Loucy (cell line): ENCODE measurements around the gene RNASEH2A.

ENCODE experiments used
- H2AFZ ChIP-seq: fragments of 200-600 bp; sonication (generic); 2 replicates; pipeline ENCODE4 v1.6.0; 2016; ENCODE audit warnings: antibody characterized with exemption, mild to moderate bottlenecking, low read length, moderate library complexity
- H3F3A ChIP-seq: fragments of 200-600 bp; 2 replicates; pipeline ENCODE4 v1.6.0; 2016; ENCODE audit warnings: antibody characterized with exemption, low read depth, mild to moderate bottlenecking
- H3K27me3 ChIP-seq: fragments of 200-600 bp; sonication (generic); 2 replicates; pipeline ENCODE4 v1.6.1; 2014; ENCODE audit warnings: low read length, mild to moderate bottlenecking; ENCODE audit not compliant: insufficient read depth, poor library complexity, severe bottlenecking
- H3K36me3 ChIP-seq: fragments of 200-600 bp; sonication (generic); 2 replicates; pipeline ENCODE4 v1.6.1; 2016; ENCODE audit warnings: low read length; ENCODE audit not compliant: insufficient read depth
- H3K4me1 ChIP-seq: fragments of 200-600 bp; sonication (generic); 2 replicates; pipeline ENCODE4 v1.5.1; 2014; ENCODE audit warnings: low read length, mild to moderate bottlenecking; ENCODE audit not compliant: insufficient read depth, poor library complexity, severe bottlenecking
- H3K4me2 ChIP-seq: fragments of 200-600 bp; sonication (generic); 2 replicates; pipeline ENCODE4 v1.6.0; 2014; ENCODE audit warnings: antibody characterized with exemption, low read length, low read depth, mild to moderate bottlenecking; ENCODE audit not compliant: poor library complexity, severe bottlenecking
- H3K4me3 ChIP-seq: fragments of 200-600 bp; sonication (generic); 2 replicates; pipeline ENCODE4 v1.5.1; 2014; ENCODE audit warnings: low read length, mild to moderate bottlenecking, mixed read lengths; ENCODE audit not compliant: poor library complexity, severe bottlenecking
- H3K79me2 ChIP-seq: fragments of 200-600 bp; sonication (generic); 2 replicates; pipeline ENCODE4 v1.6.1; 2014; ENCODE audit warnings: low read length; ENCODE audit not compliant: insufficient read depth
- H3K9ac ChIP-seq: fragments of 200-600 bp; sonication (generic); 2 replicates; pipeline ENCODE4 v1.6.0; 2014; ENCODE audit warnings: mild to moderate bottlenecking, low read depth, low read length, moderate library complexity; ENCODE audit not compliant: poor library complexity, severe bottlenecking
- H3K9me2 ChIP-seq: fragments of 200-600 bp; sonication (generic); replicated peaks from 2 replicates; pipeline ENCODE4 v1.6.1; 2016; ENCODE audit warnings: low read depth, low read length, mixed read lengths
- H3K9me3 ChIP-seq: fragments of 200-600 bp; sonication (generic); 2 replicates; pipeline ENCODE4 v1.6.1; 2014; ENCODE audit warnings: mild to moderate bottlenecking, antibody characterized with exemption, low read length, low read depth; ENCODE audit not compliant: insufficient read depth
- H4K20me1 ChIP-seq: fragments of 200-600 bp; sonication (generic); 2 replicates; pipeline ENCODE4 v1.6.0; 2014; ENCODE audit warnings: antibody characterized with exemption, low read length, mild to moderate bottlenecking; ENCODE audit not compliant: insufficient read depth, poor library complexity, severe bottlenecking
- EZH2phosphoT487 ChIP-seq: fragments of 200-600 bp; IDR thresholded peaks from 2 replicates; pipeline ENCODE4 v1.6.1; 2018; ENCODE audit warnings: antibody characterized with exemption, mild to moderate bottlenecking, moderate library complexity, borderline replicate concordance
- TF ChIP-seq, protein P1 (sequence below): fragments of 200-600 bp; sonication (generic); conservative IDR thresholded peaks from 2 replicates; pipeline ENCODE4 v1.5.1; 2014; ENCODE audit warnings: mild to moderate bottlenecking, antibody characterized with exemption, low read length

The RNASEH2A gene

DNA sequence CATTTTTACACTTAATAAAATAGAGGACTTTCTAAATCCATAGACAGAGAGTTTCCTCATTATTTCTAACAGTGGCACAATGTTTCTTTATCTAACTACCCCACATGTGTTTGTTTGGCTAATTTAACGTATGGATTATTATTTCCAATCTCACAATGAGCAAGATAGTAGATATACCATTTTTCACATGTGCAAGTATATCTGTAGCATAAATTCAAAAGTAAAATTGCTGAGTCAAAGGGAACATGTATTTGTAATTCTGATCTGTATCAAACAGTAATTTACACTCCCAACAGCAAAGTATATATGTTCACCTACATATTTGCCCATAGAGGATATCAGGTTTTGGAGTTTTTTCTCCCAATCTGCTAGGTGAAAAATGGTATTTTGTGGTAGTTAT lies 50.3 kb downstream of the RNASEH2A start:
- no peak overlapping the region for H3K9ac ChIP-seq
- TF ChIP-seq, protein P1, sequence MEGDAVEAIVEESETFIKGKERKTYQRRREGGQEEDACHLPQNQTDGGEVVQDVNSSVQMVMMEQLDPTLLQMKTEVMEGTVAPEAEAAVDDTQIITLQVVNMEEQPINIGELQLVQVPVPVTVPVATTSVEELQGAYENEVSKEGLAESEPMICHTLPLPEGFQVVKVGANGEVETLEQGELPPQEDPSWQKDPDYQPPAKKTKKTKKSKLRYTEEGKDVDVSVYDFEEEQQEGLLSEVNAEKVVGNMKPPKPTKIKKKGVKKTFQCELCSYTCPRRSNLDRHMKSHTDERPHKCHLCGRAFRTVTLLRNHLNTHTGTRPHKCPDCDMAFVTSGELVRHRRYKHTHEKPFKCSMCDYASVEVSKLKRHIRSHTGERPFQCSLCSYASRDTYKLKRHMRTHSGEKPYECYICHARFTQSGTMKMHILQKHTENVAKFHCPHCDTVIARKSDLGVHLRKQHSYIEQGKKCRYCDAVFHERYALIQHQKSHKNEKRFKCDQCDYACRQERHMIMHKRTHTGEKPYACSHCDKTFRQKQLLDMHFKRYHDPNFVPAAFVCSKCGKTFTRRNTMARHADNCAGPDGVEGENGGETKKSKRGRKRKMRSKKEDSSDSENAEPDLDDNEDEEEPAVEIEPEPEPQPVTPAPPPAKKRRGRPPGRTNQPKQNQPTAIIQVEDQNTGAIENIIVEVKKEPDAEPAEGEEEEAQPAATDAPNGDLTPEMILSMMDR, result no peak
- no peak for TF ChIP-seq EZH2phosphoT487

DNA sequence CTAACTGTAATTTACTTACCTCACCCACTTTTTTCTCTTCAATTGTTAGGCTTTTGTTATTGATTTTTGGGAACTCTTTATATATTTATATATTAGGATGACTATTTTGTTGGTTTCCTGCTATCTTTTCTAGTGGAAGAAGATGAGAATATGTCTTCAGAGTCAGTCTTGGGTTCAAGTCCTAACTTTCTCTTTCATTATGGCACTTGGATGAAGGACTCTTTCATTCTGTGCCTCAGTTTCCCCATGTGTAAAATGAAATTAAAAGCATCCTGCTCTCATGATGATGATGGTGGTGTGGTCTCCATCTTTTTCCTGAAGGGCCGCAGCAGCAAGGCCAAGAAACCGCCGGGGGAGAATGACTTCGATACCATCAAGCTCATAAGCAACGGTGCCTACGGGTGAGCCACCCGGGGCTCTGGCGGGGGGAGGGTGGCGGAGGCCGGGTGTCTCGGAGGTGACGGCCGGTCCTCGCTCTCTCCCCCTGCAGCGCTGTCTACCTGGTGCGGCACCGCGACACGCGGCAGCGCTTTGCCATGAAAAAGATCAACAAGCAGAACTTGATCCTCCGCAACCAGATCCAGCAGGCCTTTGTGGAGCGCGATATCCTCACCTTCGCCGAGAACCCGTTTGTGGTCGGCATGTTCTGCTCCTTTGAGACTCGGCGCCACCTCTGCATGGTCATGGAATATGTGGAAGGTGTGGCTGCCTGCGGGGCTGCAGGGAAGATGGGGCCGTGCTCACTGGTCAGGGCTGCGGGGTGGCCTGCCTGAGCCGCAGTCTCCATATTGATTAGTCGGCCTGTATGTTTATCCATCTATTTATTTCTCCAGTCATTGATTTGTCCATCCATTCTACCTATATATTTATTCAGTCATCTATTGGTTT lies 51.9 kb downstream of the RNASEH2A start:
- Histone ChIP-seq H3K4me2 (no peak overlapping the region), H3K27me3 (no peaks in the 10 kb centered on the region), H3K4me3 (no peak overlapping the region), H3K9me2 (no peaks in the 10 kb centered on the region), H3K79me2 (no peaks in the 10 kb centered on the region), H3K36me3 (no peaks in the 10 kb centered on the region), H3K9ac (no peak overlapping the region), H2AFZ (no peak overlapping the region), H3K9me3 (no peaks in the 10 kb centered on the region), H3K4me1 (no peaks in the 10 kb centered on the region), H4K20me1 (no peaks in the 10 kb centered on the region), H3F3A (no peaks in the 10 kb centered on the region)
- TF ChIP-seq, protein P1, result no peak
- no peak for TF ChIP-seq EZH2phosphoT487

More for the DNA sequence above, 50.3 kb downstream of the RNASEH2A start:
- Histone ChIP-seq H3K4me1 (no peaks in the 10 kb centered on the region), H3K4me2 (no peak overlapping the region), H4K20me1 (no peaks in the 10 kb centered on the region), H3F3A (no peaks in the 10 kb centered on the region), H3K27me3 (no peaks in the 10 kb centered on the region), H3K79me2 (no peaks in the 10 kb centered on the region), H2AFZ (no peak overlapping the region), H3K36me3 (no peaks in the 10 kb centered on the region), H3K4me3 (no peak overlapping the region), H3K9me2 (no peaks in the 10 kb centered on the region), H3K9me3 (no peaks in the 10 kb centered on the region)

DNA sequence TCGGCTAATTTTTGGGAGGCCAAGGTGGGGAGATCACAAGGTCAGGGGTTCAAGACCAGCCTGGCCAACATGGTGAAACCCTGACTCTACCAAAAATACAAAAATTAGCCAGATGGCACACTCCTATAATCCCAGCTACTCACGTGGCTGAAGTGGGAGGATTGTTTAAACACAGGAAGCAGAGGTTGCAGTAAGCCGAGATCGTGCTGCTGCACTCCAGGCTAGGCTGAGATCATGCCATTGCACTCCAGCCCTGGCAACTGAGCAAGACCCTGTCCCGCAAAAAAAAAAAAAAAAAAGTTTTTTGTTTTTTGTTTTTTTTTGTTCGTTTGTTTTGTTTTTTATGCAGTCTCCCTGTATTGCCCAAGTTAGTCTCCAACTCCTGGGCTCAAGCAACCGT lies 53.2 kb downstream of the RNASEH2A start:
- Histone ChIP-seq H4K20me1 (no peaks in the 10 kb centered on the region), H3K79me2 (no peaks in the 10 kb centered on the region)

More for the DNA sequence above, 53.2 kb downstream of the RNASEH2A start:
- Histone ChIP-seq H3K9me3 (no peaks in the 10 kb centered on the region), H3K9me2 (no peaks in the 10 kb centered on the region), H3K4me2 (no peak overlapping the region), H3K36me3 (no peaks in the 10 kb centered on the region), H3K9ac (no peak overlapping the region), H3K4me3 (no peak overlapping the region), H3K27me3 (no peaks in the 10 kb centered on the region), H2AFZ (no peak overlapping the region), H3F3A (no peaks in the 10 kb centered on the region), H3K4me1 (no peaks in the 10 kb centered on the region)
- TF ChIP-seq, protein P1, result no peak
- no peak for TF ChIP-seq EZH2phosphoT487
